GM12878 (cell line): ENCODE results near the gene COL20A1. TPM values are rescaled to one million over a fixed set of nuclear protein-coding genes. Genes with fewer than 3 reads are reported as not detected.

Source experiments
- ATAC-seq: fragments of 200-7000 bp; cut with Tn5 transposase; 3 replicates; pipeline ENCODE4 v1.9.1; 2020; ENCODE audit warnings: mild to moderate bottlenecking, moderate library complexity
- BruUV-seq: library from RNA; stranded (reverse); fragments of 400-500 nt; replicated peaks from 2 replicates; lab custom pipeline; 2021; lab: Mats Ljungman, UMichigan
- CTCF ChIA-PET: fragments of 300-600 bp; sonication (Branson Sonifier 250); formaldehyde crosslinking; extraction: SDS; loops from one replicate; lab custom pipeline; 2021; ENCODE audit warnings: inconsistent platforms; lab: Yijun Ruan, JAX
- POLR2A ChIA-PET: fragments of 350-600 bp; formaldehyde crosslinking; extraction: SDS; loops from one replicate; lab custom pipeline; 2021; ENCODE audit warnings: inconsistent platforms; lab: Charles Lee
- RAD21 ChIA-PET: fragments of 300-600 bp; sonication (Branson Sonifier 250); formaldehyde crosslinking; loops from one replicate; lab custom pipeline; 2023; ENCODE audit warnings: antibody characterized with exemption; ENCODE audit not compliant: unreplicated experiment; lab: Charles Lee
- SMC1A ChIA-PET: fragments of 300-600 bp; sonication (Branson Sonifier 250); formaldehyde crosslinking; loops from one replicate; lab custom pipeline; 2023; ENCODE audit not compliant: unreplicated experiment, uncharacterized antibody; lab: Charles Lee
- DNase-seq: peaks from one replicate; pipeline ENCODE4 v3.0.0-alpha.2; 2011; ENCODE audit warnings: low read depth, low spot score
- FAIRE-seq: peaks from 3 replicates; lab custom pipeline; 2011; peaks lifted over from hg19 to GRCh38; lab: Jason Lieb, UNC
- H2AFZ ChIP-seq: 2 replicates; pipeline ENCODE4 v1.6.0; 2011; ENCODE audit warnings: low read depth, low read length, control low read depth; ENCODE audit not compliant: control insufficient read depth
- H3K27ac ChIP-seq: 2 replicates; pipeline ENCODE4 v1.5.1; 2011; ENCODE audit warnings: control low read depth; ENCODE audit not compliant: control insufficient read depth, insufficient read depth
- H3K27me3 ChIP-seq, 2 experiments: replicated peaks in 1 of 2; 2 replicates each; pipeline versions ENCODE4 v1.6.0 to v1.6.1; 2011; ENCODE audit warnings: low read length in 1 of 2; ENCODE audit not compliant: control insufficient read depth in 2 of 2, insufficient read depth in 2 of 2
- H3K36me3 ChIP-seq, 2 experiments: 2 replicates each; pipeline ENCODE4 v1.5.1; 2011; ENCODE audit warnings: low read length in 1 of 2; ENCODE audit not compliant: control insufficient read depth in 2 of 2, insufficient read depth in 2 of 2
- H3K4me1 ChIP-seq: 2 replicates; pipeline ENCODE4 v1.6.1; 2011; ENCODE audit warnings: mild to moderate bottlenecking, low read length, moderate library complexity, mixed read lengths; ENCODE audit not compliant: control insufficient read depth, insufficient read depth
- H3K4me2 ChIP-seq: 2 replicates; pipeline ENCODE4 v1.6.0; 2011; ENCODE audit warnings: control low read depth; ENCODE audit not compliant: control insufficient read depth, insufficient read depth
- H3K4me3 ChIP-seq: fragments of 200-600 bp; sonication (generic); 2 replicates; pipeline ENCODE4 v1.5.1; 2016
- H3K79me2 ChIP-seq: 2 replicates; pipeline ENCODE4 v1.6.0; 2011; ENCODE audit warnings: low read length; ENCODE audit not compliant: control insufficient read depth, insufficient read depth
- H3K9ac ChIP-seq: 2 replicates; pipeline ENCODE4 v1.8.0; 2011; ENCODE audit warnings: low read length, control low read depth, mixed read lengths; ENCODE audit not compliant: control insufficient read depth, insufficient read depth
- H3K9me3 ChIP-seq: replicated peaks from 3 replicates; pipeline ENCODE4 v1.5.1; 2011; ENCODE audit warnings: mild to moderate bottlenecking, low read length; ENCODE audit not compliant: control insufficient read depth, insufficient read depth
- H4K20me1 ChIP-seq: 2 replicates; pipeline ENCODE4 v1.6.0; 2011; ENCODE audit not compliant: control insufficient read depth, insufficient read depth
- BMI1 ChIP-seq: fragments of 450-650 bp; IDR thresholded peaks from 2 replicates; pipeline ENCODE4 v1.6.1; 2016; ENCODE audit warnings: mild to moderate bottlenecking, moderate library complexity, borderline replicate concordance
- E2F4 ChIP-seq: IDR thresholded peaks from 2 replicates; pipeline ENCODE4 v1.6.1; 2012; ENCODE audit warnings: low read depth, low read length, improper control_type of control experiment
- EZH2 ChIP-seq: IDR thresholded peaks from 2 replicates; pipeline ENCODE4 v1.6.1; 2012; ENCODE audit warnings: low read depth, mild to moderate bottlenecking, control low read depth, inconsistent platforms, low read length, borderline replicate concordance; ENCODE audit not compliant: control insufficient read depth
- KDM1A ChIP-seq: fragments of 200-600 bp; sonication (generic); IDR thresholded peaks from 2 replicates; pipeline ENCODE4 v1.6.1; 2016; ENCODE audit warnings: borderline replicate concordance
- MEF2A ChIP-seq: IDR thresholded peaks from 2 replicates; pipeline ENCODE4 v1.6.1; 2011; ENCODE audit warnings: low read depth, mild to moderate bottlenecking, low read length, moderate library complexity; ENCODE audit not compliant: insufficient read depth
- MEF2B ChIP-seq: fragments of 450-650 bp; IDR thresholded peaks from 2 replicates; pipeline ENCODE4 v1.6.1; 2018; ENCODE audit warnings: mild to moderate bottlenecking, moderate library complexity; ENCODE audit not compliant: partially characterized antibody, poor library complexity, severe bottlenecking
- PBX3 ChIP-seq: IDR thresholded peaks from 2 replicates; pipeline ENCODE4 v1.6.1; 2011; ENCODE audit warnings: mild to moderate bottlenecking, low read depth, low read length, moderate library complexity; ENCODE audit not compliant: insufficient replicate concordance
- POU2F2 ChIP-seq: IDR thresholded peaks from 3 replicates; pipeline ENCODE4 v1.6.1; 2011; ENCODE audit warnings: low read depth, mild to moderate bottlenecking, low read length, borderline replicate concordance
- RUNX3 ChIP-seq: IDR thresholded peaks from 2 replicates; pipeline ENCODE4 v1.6.1; 2012; ENCODE audit warnings: low read length, inconsistent platforms
- SIX5 ChIP-seq: IDR thresholded peaks from 2 replicates; pipeline ENCODE4 v1.6.1; 2011; ENCODE audit warnings: mild to moderate bottlenecking, low read depth, low read length, moderate library complexity; ENCODE audit not compliant: severe bottlenecking
- TCF12 ChIP-seq: IDR thresholded peaks from 2 replicates; pipeline ENCODE4 v1.6.1; 2011; ENCODE audit warnings: low read depth, mild to moderate bottlenecking, low read length
- TCF3 ChIP-seq: IDR thresholded peaks from 2 replicates; pipeline ENCODE4 v1.6.1; 2012; ENCODE audit warnings: low read depth, mild to moderate bottlenecking, low read length, borderline replicate concordance; ENCODE audit not compliant: insufficient read depth
- ZNF217 ChIP-seq: fragments of 450-650 bp; IDR thresholded peaks from 2 replicates; pipeline ENCODE4 v1.6.1; 2017; ENCODE audit warnings: antibody characterized with exemption, mild to moderate bottlenecking
- ZSCAN29 ChIP-seq: fragments of 450-650 bp; IDR thresholded peaks from 2 replicates; pipeline ENCODE4 v1.6.1; 2017; ENCODE audit warnings: mild to moderate bottlenecking, moderate library complexity
- ZZZ3 ChIP-seq: IDR thresholded peaks from 2 replicates; pipeline ENCODE4 v1.6.1; 2011; ENCODE audit warnings: low read depth; ENCODE audit not compliant: control insufficient read depth, insufficient read length
- WGBS: methylation state at CpG from one replicate; pipeline ENCODE4 v1.1.6; 2016; ENCODE audit warnings: low lambda C conversion rate; ENCODE audit not compliant: insufficient replicate concordance, insufficient coverage; ENCODE audit errors: missing lambda C conversion rate; 5-methylcytosine and 5-hydroxymethylcytosine counted together
- in situ Hi-C: fragments of 300-500 bp; cut with MboI; formaldehyde crosslinking; loops from 9 replicates; pipeline ENCODE4 v1.14.3; 2018; ENCODE audit warnings: mixed read lengths
- intact Hi-C: fragments of 100-400 bp; cut with micrococcal nuclease; formaldehyde crosslinking; loops from one replicate; pipeline ENCODE4 v1.14.2; 2022; ENCODE audit not compliant: unreplicated experiment
- polyA plus RNA-seq, 11 experiments: library from polyadenylated mRNA; depleted of rRNA in 4 of 11; unstranded in 6 of 11; stranded (reverse) in 5 of 11; fragments of >200 nt; fragmentation: Nextera tagmentation in 4 of 11; fragmentation: Illumina TruSeq in 1 of 11; extraction: Ambion mirVana in 4 of 11; extraction: Trizol in 1 of 11; gene quantifications; 1 replicate in 1 of 11; 2 replicates in 10 of 11; pipeline versions ENCODE4 v1.2.1 to v1.2.3, GENCODE V29; 2011 to 2016; ENCODE audit warnings: inconsistent platforms in 2 of 11, missing spikeins in 2 of 11, low read depth in 1 of 11
- total RNA-seq, 4 experiments: library from RNA; depleted of rRNA in 3 of 4; stranded (reverse); fragments of >200 nt in 3 of 4; fragmentation: Illumina TruSeq in 1 of 4; extraction: Trizol in 1 of 4; gene quantifications; 2 replicates each; pipeline versions ENCODE4 v1.2.1 to v1.2.3, GENCODE V29; 2013 to 2021

Gene COL20A1
- total and polyA plus RNA-seq, 10 of the 15 experiments (the other 5 are each of a cell fraction or from before 2014, with no cell fraction given): not detected

GRCh38 chr20:63276956-63277355 lies 16.0 kb upstream of the COL20A1 start:
- no peak overlapping the region for H3K9ac ChIP-seq
- ATAC-seq: no peak
- H4K20me1 ChIP-seq: no peaks in the 10 kb centered on the region
- H3K4me2 ChIP-seq: no peak overlapping the region
- no peak overlapping the region for H3K4me3 ChIP-seq
- POLR2A ChIA-PET: no interaction called here
- WGBS: 92% methylated on average over 12 of the region's 20 CpGs
- SMC1A ChIA-PET: no interaction called here
- H3K79me2 ChIP-seq: peaks cover 26% of the 10 kb centered on the region
- no TSS peak for BruUV-seq
- in situ Hi-C loops: no loop called here
- H3K9me3 ChIP-seq: no peaks in the 10 kb centered on the region
- H3K4me1 ChIP-seq: peaks cover 3% of the 10 kb centered on the region
- FAIRE-seq: no peak
- H2AFZ ChIP-seq: no peak overlapping the region
- intact Hi-C loops: no loop called here
- H3K27me3 ChIP-seq: no peaks in the 10 kb centered on the region
- TF ChIP-seq BMI1: no peak
- TF ChIP-seq KDM1A: no peak
- TF ChIP-seq MEF2A: no peak
- no peak for TF ChIP-seq ZNF217
- no peak for TF ChIP-seq TCF12
- TF ChIP-seq MEF2B: no peak
- no peak for TF ChIP-seq ZSCAN29
- no peak for TF ChIP-seq EZH2
- no peak for TF ChIP-seq E2F4
- no peak for TF ChIP-seq PBX3
- TF ChIP-seq SIX5: no peak
- no peak for TF ChIP-seq POU2F2
- TF ChIP-seq RUNX3: no peak
- TF ChIP-seq ZZZ3: no peak
- no peak for TF ChIP-seq TCF3
- no peak overlapping the region for H3K27ac ChIP-seq
- H3K36me3 ChIP-seq: peaks cover 10 to 16% of the 10 kb centered on the region in 2 experiments
- CTCF ChIA-PET: interaction anchor here (0.7 to 2.0 kb wide), 2 partner anchors 53 to 65 kb away, joined by 3 to 5 read pairs; no protein-coding TSS in a partner anchor
- RAD21 ChIA-PET: no interaction called here
- DNase-seq: no peak
